Vagina (tissue), 2 donors: Measurements from ENCODE around the gene IFNA2. TPM values are rescaled to one million over a fixed set of nuclear protein-coding genes. Genes with fewer than 3 reads are reported as not detected.
A peak's percentile ranks its signal among the peaks of the same experiment; 100 is the strongest.

ENCODE experiments used
- DNase-seq, 2 donors: peaks; one replicate each; pipeline ENCODE4 v3.0.0-alpha.2; 2017; ENCODE audit errors: extremely low spot score in 2 of 2
- H3K27ac ChIP-seq: fragments of 200-600 bp; sonication (generic); one replicate; pipeline ENCODE4 v1.5.1; 2019
- H3K27me3 ChIP-seq: fragments of 200-600 bp; sonication (generic); one replicate; pipeline ENCODE4 v1.5.1; 2019
- H3K36me3 ChIP-seq, 2 donors: fragments of 200-600 bp; sonication (generic); one replicate each; pipeline ENCODE4 v1.5.1; 2017 to 2019
- H3K4me1 ChIP-seq: fragments of 200-600 bp; sonication (generic); one replicate; pipeline ENCODE4 v1.5.1; 2019
- H3K4me3 ChIP-seq, 2 donors: fragments of 200-600 bp; sonication (generic); 1 replicate in 1 of 2; 2 replicates in 1 of 2; pipeline ENCODE4 v1.5.1; 2016 to 2019
- H3K9me3 ChIP-seq: fragments of 200-600 bp; sonication (generic); one replicate; pipeline ENCODE4 v1.5.1; 2019
- CTCF ChIP-seq, 3 experiments: fragments of 450-650 bp in 2 of 3; fragments of 200-600 bp in 1 of 3; sonication (generic) in 1 of 3; IDR thresholded peaks; one replicate each; pipeline ENCODE4 v1.5.1; 2017 to 2019; ENCODE audit warnings: antibody characterized with exemption in 3 of 3, mild to moderate bottlenecking in 2 of 3, moderate library complexity in 2 of 3
- POLR2A ChIP-seq, 2 donors: fragments of 450-650 bp; IDR thresholded peaks; one replicate each; pipeline ENCODE4 v1.6.1; 2017; ENCODE audit warnings: antibody characterized with exemption in 2 of 2, mild to moderate bottlenecking in 2 of 2, moderate library complexity in 2 of 2
- POLR2AphosphoS5 ChIP-seq, 2 donors: sonication (generic); formaldehyde crosslinking; IDR thresholded peaks; one replicate each; pipeline ENCODE4 v1.9.0; 2017; ENCODE audit warnings: antibody characterized with exemption in 2 of 2, mild to moderate bottlenecking in 2 of 2, low read depth in 1 of 2; ENCODE audit not compliant: insufficient read depth in 1 of 2
- intact Hi-C: fragments of 100-400 bp; cut with DNase I; formaldehyde crosslinking; loops from one replicate; pipeline ENCODE4 v1.15.1; 2023
- total RNA-seq: library from RNA; depleted of rRNA; stranded (reverse); fragments of >200 nt; gene quantifications from one replicate; pipeline ENCODE4 v1.2.3, GENCODE V29; 2016

IFNA2 gene
- total RNA-seq, 1 donor from 2014 or later = not detected

- peaks cover 4% of the 10 kb centered on the region for H3K27me3 ChIP-seq
- H3K4me1 ChIP-seq = peaks cover 15% of the 10 kb centered on the region
- no peak for TF ChIP-seq CTCF (IDR thresholded peaks at IDR 0.05)
- TF ChIP-seq POLR2A (IDR thresholded peaks at IDR 0.05) = no peak
- TF ChIP-seq POLR2AphosphoS5 (IDR thresholded peaks at IDR 0.05; ENCODE audit: insufficient read depth in 1 of 2, low read depth in 1 of 2) = no peak
- H3K27ac ChIP-seq = no peak overlapping the region
- intact Hi-C loops = loop anchor here (10.0 kb wide), 1 partner anchor 54 kb away; no protein-coding TSS in a partner anchor
- DNase-seq = no peak
- H3K4me3 ChIP-seq = no peak overlapping the region
- H3K36me3 ChIP-seq = no peaks in the 10 kb centered on the region
- no peaks in the 10 kb centered on the region for H3K9me3 ChIP-seq
Measured at GRCh38 chr9:21398955-21399489, 13.8 kb upstream of the IFNA2 start.

GRCh38 chr9:21395778-21396717 lies 10.8 kb upstream of the IFNA2 start:
- Histone ChIP-seq H3K4me1 (peaks cover 7% of the 10 kb centered on the region), H3K27ac (no peak overlapping the region), H3K9me3 (no peaks in the 10 kb centered on the region), H3K4me3 (peak overlapping the region; percentile 45), H3K36me3 (no peaks in the 10 kb centered on the region), H3K27me3 (no peaks in the 10 kb centered on the region)
- DNase-seq = no peak
- intact Hi-C loops = loop anchor here (10.0 kb wide), 1 partner anchor 51 kb away; no protein-coding TSS in a partner anchor
- TF ChIP-seq POLR2A (IDR thresholded peaks at IDR 0.05) (no peak), CTCF (IDR thresholded peaks at IDR 0.05) (peak; percentile 28 to 65 (median 51)), POLR2AphosphoS5 (IDR thresholded peaks at IDR 0.05; ENCODE audit: insufficient read depth in 1 of 2, low read depth in 1 of 2) (peak in 1 of 2 donors; percentile 36)

GRCh38 chr9:21392270-21392669 lies 7.1 kb upstream of the IFNA2 start:
- Histone ChIP-seq H3K27ac (no peak overlapping the region), H3K27me3 (no peaks in the 10 kb centered on the region), H3K4me1 (peaks cover 7% of the 10 kb centered on the region), H3K36me3 (no peaks in the 10 kb centered on the region), H3K4me3 (no peak overlapping the region), H3K9me3 (no peaks in the 10 kb centered on the region)
- intact Hi-C loops = loop anchor here (10.0 kb wide), 1 partner anchor 47 kb away; no protein-coding TSS in a partner anchor
- DNase-seq = no peak
- TF ChIP-seq POLR2A (IDR thresholded peaks at IDR 0.05) (no peak), CTCF (IDR thresholded peaks at IDR 0.05) (no peak), POLR2AphosphoS5 (IDR thresholded peaks at IDR 0.05; ENCODE audit: insufficient read depth in 1 of 2, low read depth in 1 of 2) (no peak)

GRCh38 chr9:21383627-21384026 lies 1.6 kb downstream of the IFNA2 start:
- Histone ChIP-seq H3K9me3 (no peaks in the 10 kb centered on the region), H3K36me3 (no peaks in the 10 kb centered on the region), H3K4me1 (no peaks in the 10 kb centered on the region), H3K4me3 (no peak overlapping the region), H3K27me3 (no peaks in the 10 kb centered on the region), H3K27ac (no peak overlapping the region)
- DNase-seq = no peak
- TF ChIP-seq CTCF (IDR thresholded peaks at IDR 0.05) (no peak), POLR2A (IDR thresholded peaks at IDR 0.05) (no peak)
- intact Hi-C loops = no loop called here
